Mesenchymal stem cell (in vitro differentiated cells and primary cell): ENCODE measurements around the gene PWWP3B. TPM values are rescaled to one million over a fixed set of nuclear protein-coding genes. Genes with fewer than 3 reads are reported as not detected.

Experiments used
- DNase-seq: peaks from one replicate; pipeline ENCODE4 v3.0.0-alpha.2; 2013
- H2AFZ ChIP-seq: one replicate; pipeline ENCODE4 v1.6.1; 2013; ENCODE audit warnings: low read depth, mild to moderate bottlenecking, control low read depth, inconsistent platforms, low read length, moderate library complexity
- H2AK5ac ChIP-seq: 2 replicates; pipeline ENCODE4 v1.6.1; 2013; ENCODE audit warnings: low read length, moderate library complexity, mild to moderate bottlenecking, inconsistent platforms; ENCODE audit not compliant: severe bottlenecking
- H2BK120ac ChIP-seq: one replicate; pipeline ENCODE4 v1.6.1; 2013; ENCODE audit warnings: low read depth, mild to moderate bottlenecking, inconsistent platforms, low read length, moderate library complexity
- H2BK12ac ChIP-seq, 2 experiments: one replicate each; pipeline ENCODE4 v1.6.1; 2013; ENCODE audit warnings: inconsistent platforms in 2 of 2, low read length in 2 of 2, mild to moderate bottlenecking in 2 of 2, moderate library complexity in 2 of 2, control low read depth in 1 of 2
- H2BK15ac ChIP-seq: one replicate; pipeline ENCODE4 v1.6.1; 2013; ENCODE audit warnings: mild to moderate bottlenecking, low read depth, inconsistent platforms; ENCODE audit not compliant: poor library complexity, severe bottlenecking
- H2BK5ac ChIP-seq: 2 replicates; pipeline ENCODE4 v1.6.1; 2013; ENCODE audit warnings: low read depth, mild to moderate bottlenecking, low read length, control low read depth, inconsistent platforms; ENCODE audit not compliant: poor library complexity, severe bottlenecking
- H3K14ac ChIP-seq, 2 experiments: one replicate each; pipeline ENCODE4 v1.6.1; 2013; ENCODE audit warnings: inconsistent platforms in 2 of 2, low read length in 2 of 2, control low read depth in 1 of 2, mild to moderate bottlenecking in 1 of 2, moderate library complexity in 1 of 2
- H3K18ac ChIP-seq, 2 experiments: one replicate each; pipeline ENCODE4 v1.6.1; 2013; ENCODE audit warnings: inconsistent platforms in 2 of 2, low read length in 2 of 2, control low read depth in 1 of 2, low read depth in 1 of 2, mild to moderate bottlenecking in 1 of 2
- H3K23ac ChIP-seq, 2 experiments: one replicate each; pipeline ENCODE4 v1.6.1; 2013; ENCODE audit warnings: inconsistent platforms in 2 of 2, low read length in 2 of 2, mild to moderate bottlenecking in 2 of 2, moderate library complexity in 2 of 2, control low read depth in 1 of 2
- H3K27ac ChIP-seq: 2 replicates; pipeline ENCODE4 v1.5.1; 2013; ENCODE audit warnings: mild to moderate bottlenecking, moderate library complexity, low read length, control low read depth, inconsistent platforms; ENCODE audit not compliant: poor library complexity, severe bottlenecking
- H3K27me3 ChIP-seq, 2 experiments: 2 replicates each; pipeline versions ENCODE4 v1.6.1 to v1.7.0; 2013; ENCODE audit warnings: low read length in 2 of 2, mild to moderate bottlenecking in 2 of 2, moderate library complexity in 2 of 2, control low read depth in 1 of 2, inconsistent platforms in 1 of 2; ENCODE audit not compliant: control insufficient read depth in 1 of 2, insufficient read depth in 1 of 2
- H3K36me3 ChIP-seq, 2 experiments: 2 replicates each; pipeline versions ENCODE4 v1.6.1 to v1.7.0; 2013; ENCODE audit warnings: low read length in 2 of 2, control low read depth in 1 of 2, inconsistent platforms in 1 of 2, low read depth in 1 of 2, mild to moderate bottlenecking in 1 of 2; ENCODE audit not compliant: insufficient read depth in 2 of 2, control insufficient read depth in 1 of 2
- H3K4ac ChIP-seq, 2 experiments: one replicate each; pipeline ENCODE4 v1.6.1; 2013; ENCODE audit warnings: inconsistent platforms in 2 of 2, low read length in 2 of 2, mild to moderate bottlenecking in 2 of 2, moderate library complexity in 2 of 2, control low read depth in 1 of 2, low read depth in 1 of 2
- H3K4me1 ChIP-seq: 2 replicates; pipeline ENCODE4 v1.6.1; 2013; ENCODE audit warnings: low read depth, low read length, control low read depth; ENCODE audit not compliant: control insufficient read depth, insufficient read depth
- H3K4me2 ChIP-seq: 2 replicates; pipeline ENCODE4 v1.6.1; 2013; ENCODE audit warnings: low read length, mild to moderate bottlenecking, inconsistent platforms; ENCODE audit not compliant: poor library complexity, severe bottlenecking
- H3K4me3 ChIP-seq, 2 experiments: 2 replicates each; pipeline versions ENCODE4 v1.5.1 to v1.7.0; 2013; ENCODE audit warnings: low read length in 2 of 2, mild to moderate bottlenecking in 2 of 2, control low read depth in 1 of 2, low read depth in 1 of 2; ENCODE audit not compliant: insufficient read depth in 1 of 2
- H3K79me1 ChIP-seq: replicated peaks from 2 replicates; pipeline ENCODE4 v1.6.1; 2013; ENCODE audit warnings: mild to moderate bottlenecking, control low read depth, low read length, inconsistent platforms; ENCODE audit not compliant: poor library complexity, severe bottlenecking
- H3K9ac ChIP-seq: 2 replicates; pipeline ENCODE4 v1.7.0; 2013; ENCODE audit warnings: mild to moderate bottlenecking, low read length, moderate library complexity
- H3K9me3 ChIP-seq: 2 replicates; pipeline ENCODE4 v1.7.0; 2013; ENCODE audit warnings: mild to moderate bottlenecking, low read length; ENCODE audit not compliant: control insufficient read depth
- H4K8ac ChIP-seq: one replicate; pipeline ENCODE4 v1.6.1; 2013; ENCODE audit warnings: inconsistent platforms, mild to moderate bottlenecking, low read length, moderate library complexity
- H4K91ac ChIP-seq: one replicate; pipeline ENCODE4 v1.6.1; 2013; ENCODE audit warnings: mild to moderate bottlenecking, low read length, inconsistent platforms
- WGBS: methylation state at CpG from one replicate; pipeline ENCODE4 v1.1.7; 2013; ENCODE audit warnings: mixed read lengths; 5-methylcytosine and 5-hydroxymethylcytosine counted together
- polyA plus RNA-seq, 2 experiments: library from polyadenylated mRNA; stranded (reverse); fragments of 200-250 nt; gene quantifications; one replicate each; pipeline ENCODE4 v1.2.3, GENCODE V29; 2013

The PWWP3B gene
- 0.76 TPM for polyA plus RNA-seq (2013, experiment 1 of 2)
- 0.85 TPM for polyA plus RNA-seq (2013, experiment 2 of 2)

- no peak within 1 kb of the TSS for H4K8ac ChIP-seq
- DNase-seq: peak; percentile 45
- no peak within 1 kb of the TSS for H3K14ac ChIP-seq
- no peaks in the 10 kb centered on the region for H3K9me3 ChIP-seq
- H3K79me1 ChIP-seq: no peaks in the 10 kb centered on the region
- no peak within 1 kb of the TSS for H4K91ac ChIP-seq
- no peak within 1 kb of the TSS for H3K23ac ChIP-seq
- no peak within 1 kb of the TSS for H3K18ac ChIP-seq
- H2BK5ac ChIP-seq: no peak within 1 kb of the TSS
- no peak within 1 kb of the TSS for H3K4ac ChIP-seq
- H2AK5ac ChIP-seq: no peak within 1 kb of the TSS
- H3K4me1 ChIP-seq: no peaks in the 10 kb centered on the region
- peaks cover 0 to 17% of the 10 kb centered on the region in 2 experiments for H3K27me3 ChIP-seq
- H3K9ac ChIP-seq: peak within 1 kb of the TSS; percentile 40
- no peaks in the 10 kb centered on the region for H3K36me3 ChIP-seq
- no peak within 1 kb of the TSS for H2BK12ac ChIP-seq
- H3K4me2 ChIP-seq: peak within 1 kb of the TSS; percentile 56
- peak within 1 kb of the TSS in 1 of 2 experiments; percentile 20 for H3K4me3 ChIP-seq
- no peak within 1 kb of the TSS for H2AFZ ChIP-seq
- no peak within 1 kb of the TSS for H2BK120ac ChIP-seq
- H2BK15ac ChIP-seq: no peak within 1 kb of the TSS
- 23% methylated on average over 14 of the region's 14 CpGs for WGBS
- H3K27ac ChIP-seq: no peak within 1 kb of the TSS
Observed at GRCh38 chrX:106168107-106168506, at the start of gene PWWP3B. TSS of gene PWWP3B (plus strand) at chrX:106168305. CDS start at chrX:106205433, 37,128 bp downstream.

DNA sequence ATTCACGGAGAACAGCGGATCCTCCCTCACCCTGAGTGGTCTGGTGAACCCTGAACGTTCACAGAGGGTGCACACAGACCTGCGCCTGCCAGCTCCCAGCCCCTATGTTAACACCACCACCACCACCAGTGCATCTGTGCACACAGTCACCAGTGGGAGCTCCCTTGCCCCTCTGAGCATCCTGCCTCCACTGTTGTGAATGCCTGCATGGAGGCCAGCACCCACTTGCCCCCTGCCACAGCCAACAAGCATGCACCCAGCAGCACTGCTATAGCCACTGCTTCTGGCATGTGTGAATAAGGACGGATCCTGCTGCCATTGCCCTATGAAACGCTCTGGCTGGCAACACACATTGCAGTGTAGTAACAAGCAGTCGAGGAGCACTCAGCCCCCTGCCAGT lies 29.1 kb upstream of the PWWP3B start:
- H2BK12ac ChIP-seq: no peak overlapping the region
- H3K9ac ChIP-seq: no peak overlapping the region
- no peak overlapping the region for H3K14ac ChIP-seq
- H3K27ac ChIP-seq: no peak overlapping the region
- H2AFZ ChIP-seq: no peak overlapping the region
- H3K4me3 ChIP-seq: no peak overlapping the region
- no peak overlapping the region for H2BK15ac ChIP-seq
- no peaks in the 10 kb centered on the region for H3K36me3 ChIP-seq
- H3K18ac ChIP-seq: no peak overlapping the region
- no peak for DNase-seq
- H3K4me2 ChIP-seq: no peak overlapping the region
- no peaks in the 10 kb centered on the region for H3K4me1 ChIP-seq
- no peak overlapping the region for H3K4ac ChIP-seq
- no peak overlapping the region for H2AK5ac ChIP-seq
- no peak overlapping the region for H2BK5ac ChIP-seq
- no peak overlapping the region for H4K8ac ChIP-seq
- no peak overlapping the region for H2BK120ac ChIP-seq
- peaks cover 7% of the 10 kb centered on the region for H3K9me3 ChIP-seq
- H3K79me1 ChIP-seq: no peaks in the 10 kb centered on the region
- no peak overlapping the region for H4K91ac ChIP-seq
- H3K27me3 ChIP-seq: no peaks in the 10 kb centered on the region
- no peak overlapping the region for H3K23ac ChIP-seq
- 78% methylated on average over 7 of the region's 7 CpGs for WGBS

GRCh38 chrX:106144755-106145639 lies 23.1 kb upstream of the PWWP3B start:
- H3K9ac ChIP-seq: no peak overlapping the region
- no peak overlapping the region for H3K4me2 ChIP-seq
- H3K23ac ChIP-seq: no peak overlapping the region
- H2AK5ac ChIP-seq: no peak overlapping the region
- no peaks in the 10 kb centered on the region for H3K27me3 ChIP-seq
- H3K4me1 ChIP-seq: no peaks in the 10 kb centered on the region
- H2AFZ ChIP-seq: no peak overlapping the region
- 67% methylated on average over 3 of the region's 5 CpGs for WGBS
- H4K8ac ChIP-seq: no peak overlapping the region
- H3K14ac ChIP-seq: no peak overlapping the region
- H2BK120ac ChIP-seq: no peak overlapping the region
- H3K4ac ChIP-seq: no peak overlapping the region
- H2BK15ac ChIP-seq: no peak overlapping the region
- no peak overlapping the region for H4K91ac ChIP-seq
- no peaks in the 10 kb centered on the region for H3K79me1 ChIP-seq
- no peak overlapping the region for H2BK12ac ChIP-seq
- H3K9me3 ChIP-seq: peaks cover 4% of the 10 kb centered on the region
- H3K36me3 ChIP-seq: no peaks in the 10 kb centered on the region
- no peak overlapping the region for H2BK5ac ChIP-seq
- no peak overlapping the region for H3K4me3 ChIP-seq
- no peak overlapping the region for H3K18ac ChIP-seq
- DNase-seq: no peak
- no peak overlapping the region for H3K27ac ChIP-seq

- H2AK5ac ChIP-seq: no peak overlapping the region
- H3K27me3 ChIP-seq: no peaks in the 10 kb centered on the region
Observed at GRCh38 chrX:106150701-106151100, 17.4 kb upstream of the PWWP3B start.

More at GRCh38 chrX:106150701-106151100, 17.4 kb upstream of the PWWP3B start:
- H3K4me2 ChIP-seq: no peak overlapping the region
- H4K91ac ChIP-seq: no peak overlapping the region
- 80% methylated on average over 1 of the region's 2 CpGs for WGBS
- no peak overlapping the region for H3K23ac ChIP-seq
- no peak for DNase-seq
- H2AFZ ChIP-seq: no peak overlapping the region
- no peak overlapping the region for H2BK15ac ChIP-seq
- no peaks in the 10 kb centered on the region for H3K79me1 ChIP-seq
- H3K36me3 ChIP-seq: no peaks in the 10 kb centered on the region
- H3K4me3 ChIP-seq: no peak overlapping the region
- H3K27ac ChIP-seq: no peak overlapping the region
- H2BK12ac ChIP-seq: no peak overlapping the region
- H3K18ac ChIP-seq: no peak overlapping the region
- no peaks in the 10 kb centered on the region for H3K9me3 ChIP-seq
- no peak overlapping the region for H3K9ac ChIP-seq
- no peaks in the 10 kb centered on the region for H3K4me1 ChIP-seq
- no peak overlapping the region for H2BK120ac ChIP-seq
- H3K4ac ChIP-seq: no peak overlapping the region
- H3K14ac ChIP-seq: no peak overlapping the region
- no peak overlapping the region for H4K8ac ChIP-seq
- no peak overlapping the region for H2BK5ac ChIP-seq
